Lower leg skin (tissue), 4 donors: Measurements from ENCODE around the gene NUDT21. TPM values are rescaled to one million over a fixed set of nuclear protein-coding genes. Genes with fewer than 3 reads are reported as not detected.

ENCODE experiments used
- DNase-seq, 2 donors: peaks; one replicate each; pipeline ENCODE4 v3.0.0-alpha.2; 2019; ENCODE audit warnings: low spot score in 2 of 2
- H3K4me3 ChIP-seq: fragments of 200-600 bp; sonication (generic); 2 replicates; pipeline ENCODE4 v1.5.1; 2017; ENCODE audit warnings: mild to moderate bottlenecking, low read depth; ENCODE audit not compliant: poor library complexity, severe bottlenecking
- CTCF ChIP-seq, 3 donors: fragments of 450-650 bp; IDR thresholded peaks; one replicate each; pipeline ENCODE4 v1.5.1; 2016; ENCODE audit warnings: antibody characterized with exemption in 3 of 3, mild to moderate bottlenecking in 3 of 3, moderate library complexity in 2 of 3
- POLR2A ChIP-seq, 2 donors: fragments of 450-650 bp; IDR thresholded peaks; one replicate each; pipeline ENCODE4 v1.6.1; 2016 to 2017; ENCODE audit warnings: antibody characterized with exemption in 2 of 2, mild to moderate bottlenecking in 1 of 2, moderate library complexity in 1 of 2
- WGBS, 2 donors: methylation state at CpG; one replicate each; pipeline ENCODE4 v1.1.5; 2018; 5-methylcytosine and 5-hydroxymethylcytosine counted together
- intact Hi-C: fragments of 100-400 bp; cut with DNase I; formaldehyde crosslinking; loops from one replicate; pipeline ENCODE4 v1.15.0; 2023; ENCODE audit warnings: low total_unique reads
- total RNA-seq, 4 donors: library from RNA; depleted of rRNA; stranded (reverse); fragments of >200 nt; gene quantifications; one replicate each; pipeline ENCODE4 v1.1.0, GENCODE V29; 2016

NUDT21 gene
- total RNA-seq, 4 donors from 2014 or later: 39.9 to 98.6 (median 46.1) TPM

GRCh38 chr16:56411624-56412023 lies 39.5 kb downstream of the NUDT21 start:
- TF ChIP-seq POLR2A (IDR thresholded peaks at IDR 0.05): no peak
- no peak for TF ChIP-seq CTCF (IDR thresholded peaks at IDR 0.05)
- 83 to 94% methylated on average over 2 of the region's 2 CpGs for WGBS, 2 donors
- H3K4me3 ChIP-seq: no peak overlapping the region
- DNase-seq: no peak
- intact Hi-C loops: no loop called here

- DNase-seq: no peak
- 76 to 97% methylated on average over 5 of the region's 5 CpGs for WGBS, 2 donors
- no peak for TF ChIP-seq CTCF (IDR thresholded peaks at IDR 0.05)
- TF ChIP-seq POLR2A (IDR thresholded peaks at IDR 0.05): no peak
- no peak overlapping the region for H3K4me3 ChIP-seq
- intact Hi-C loops: no loop called here
These were observed 40.0 kb downstream of the NUDT21 start for GRCh38 chr16:56411123-56411522.

- H3K4me3 ChIP-seq: no peak overlapping the region
- WGBS, 2 donors: 62 to 71% methylated on average over 4 of the region's 4 CpGs
- no peak for DNase-seq
- intact Hi-C loops: no loop called here
- no peak for TF ChIP-seq CTCF (IDR thresholded peaks at IDR 0.05)
- no peak for TF ChIP-seq POLR2A (IDR thresholded peaks at IDR 0.05)
These were observed 41.9 kb downstream of the NUDT21 start for GRCh38 chr16:56409195-56409594.

- no peak overlapping the region for H3K4me3 ChIP-seq
- TF ChIP-seq CTCF (IDR thresholded peaks at IDR 0.05) (no peak), POLR2A (IDR thresholded peaks at IDR 0.05) (no peak)
- WGBS, 2 donors: 78 to 81% methylated on average over 7 of the region's 7 CpGs
- no peak for DNase-seq
- intact Hi-C loops: no loop called here
These were observed 42.6 kb downstream of the NUDT21 start for GRCh38 chr16:56408379-56409098.

- intact Hi-C loops: no loop called here
- TF ChIP-seq POLR2A (IDR thresholded peaks at IDR 0.05) (no peak), CTCF (IDR thresholded peaks at IDR 0.05) (no peak)
- no peak overlapping the region for H3K4me3 ChIP-seq
- DNase-seq: no peak
- 66 to 93% methylated on average over 4 of the region's 4 CpGs for WGBS, 2 donors
These were observed 45.0 kb downstream of the NUDT21 start for GRCh38 chr16:56405977-56406672.
